Aorta (tissue), 5 donors: ENCODE measurements around the gene ERGIC3. TPM values are rescaled to one million over a fixed set of nuclear protein-coding genes. Genes with fewer than 3 reads are reported as not detected.

Experiments
- ATAC-seq: fragments of 200-7000 bp; cut with Tn5 transposase; one replicate; pipeline ENCODE4 v1.9.1; 2022; ENCODE audit warnings: moderate library complexity; ENCODE audit not compliant: low FRiP score
- DNase-seq, 2 donors: peaks; one replicate each; pipeline ENCODE4 v3.0.0-alpha.2; 2020
- H3K27ac ChIP-seq, 2 donors: one replicate each; pipeline ENCODE4 v1.5.1; 2013; ENCODE audit warnings: low read length in 2 of 2, mild to moderate bottlenecking in 2 of 2, moderate library complexity in 2 of 2, control low read depth in 1 of 2, inconsistent platforms in 1 of 2, low read depth in 1 of 2
- H3K27me3 ChIP-seq, 2 donors: one replicate each; pipeline ENCODE4 v1.6.1; 2013; ENCODE audit warnings: control low read depth in 1 of 2, low read length in 1 of 2, mild to moderate bottlenecking in 1 of 2, moderate library complexity in 1 of 2; ENCODE audit not compliant: insufficient read depth in 2 of 2, control insufficient read depth in 1 of 2
- H3K36me3 ChIP-seq, 2 donors: one replicate each; pipeline ENCODE4 v1.6.1; 2013; ENCODE audit warnings: control low read depth in 1 of 2, low read length in 1 of 2, mild to moderate bottlenecking in 1 of 2; ENCODE audit not compliant: insufficient read depth in 2 of 2, control insufficient read depth in 1 of 2
- H3K4me1 ChIP-seq, 2 donors: one replicate each; pipeline ENCODE4 v1.6.1; 2013; ENCODE audit warnings: low read length in 2 of 2, control low read depth in 1 of 2, mild to moderate bottlenecking in 1 of 2, moderate library complexity in 1 of 2; ENCODE audit not compliant: insufficient read depth in 2 of 2, control insufficient read depth in 1 of 2
- H3K4me3 ChIP-seq, 2 donors: one replicate each; pipeline ENCODE4 v1.5.1; 2013; ENCODE audit warnings: low read length in 2 of 2, control low read depth in 1 of 2, mild to moderate bottlenecking in 1 of 2
- H3K9me3 ChIP-seq: one replicate; pipeline ENCODE4 v1.6.1; 2013; ENCODE audit warnings: mild to moderate bottlenecking, low read length; ENCODE audit not compliant: control insufficient read depth
- WGBS, 2 donors: extraction: QIAGEN DNeasy Blood & Tissue Kit; methylation state at CpG; one replicate each; pipeline ENCODE4 v1.1.7; 2013; 5-methylcytosine and 5-hydroxymethylcytosine counted together
- intact Hi-C, 2 donors: fragments of 100-400 bp; cut with DNase I; formaldehyde crosslinking; loops; one replicate each; pipeline versions ENCODE4 v1.14.2 to v1.15.0; 2022
- polyA plus RNA-seq, 2 donors: library from polyadenylated mRNA; stranded (reverse); fragments of 200-250 nt; gene quantifications; one replicate each; pipeline ENCODE4 v1.2.3, GENCODE V29; 2013
- total RNA-seq, 2 donors: library from RNA; stranded (reverse); fragmentation: NEBNext Ultra II Directional; extraction: Animal tissue kit (Norgen Biotek cat#: 25700); gene quantifications; one replicate each; pipeline ENCODE4 v1.2.1, GENCODE V29; 2021
- donor health status: healthy with polysubstance abuse.
- donor health status: Bipolar disorder and iron deficiency.
- donor health status: DM: no; HTN: no; CAD: no.
- donor health status: DM: no; HTN: no; CAD: no.
- donor health status: DM: yes; HTN: yes; CAD: no.

The ERGIC3 gene
- total and polyA plus RNA-seq, 4 donors, result 140 to 254 (median 172) TPM

GRCh38 chr20:35575958-35576357 lies 34.1 kb downstream of the ERGIC3 start:
- peak in 1 of 2 donors; percentile 23 for DNase-seq
- H3K27ac ChIP-seq, result no peak overlapping the region
- ATAC-seq, result no peak
- no peaks in the 10 kb centered on the region for H3K36me3 ChIP-seq
- 73 to 75% methylated on average over 4 of the region's 4 CpGs for WGBS, 2 donors
- H3K27me3 ChIP-seq, result no peaks in the 10 kb centered on the region
- H3K4me1 ChIP-seq, result no peaks in the 10 kb centered on the region
- intact Hi-C loops, result no loop called here
- H3K4me3 ChIP-seq, result no peak overlapping the region
- peaks cover 2% of the 10 kb centered on the region for H3K9me3 ChIP-seq

DNA sequence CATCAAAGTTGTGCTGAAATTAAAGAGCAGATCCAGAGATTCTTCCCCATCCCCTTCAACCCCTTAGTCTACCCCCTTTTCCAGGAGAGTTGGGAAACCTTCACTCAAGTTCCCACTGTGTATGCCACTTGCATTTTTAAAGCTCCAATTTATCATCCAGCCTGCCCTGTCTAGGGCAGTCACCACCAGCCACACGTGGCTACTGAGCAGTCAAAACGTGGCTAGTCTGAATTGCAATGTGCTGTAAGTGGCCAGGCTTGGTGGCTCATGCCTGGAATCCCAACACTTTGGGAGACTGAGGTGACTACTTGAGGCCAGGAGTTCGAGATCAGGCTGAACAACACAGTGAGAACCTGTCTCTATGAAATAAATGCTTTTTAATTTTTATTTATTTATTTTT lies 34.9 kb downstream of the ERGIC3 start:
- ATAC-seq, result no peak
- no peak for DNase-seq
- no peaks in the 10 kb centered on the region for H3K36me3 ChIP-seq
- no peaks in the 10 kb centered on the region for H3K27me3 ChIP-seq
- H3K27ac ChIP-seq, result no peak overlapping the region
- H3K9me3 ChIP-seq, result peaks cover 2% of the 10 kb centered on the region
- H3K4me1 ChIP-seq, result no peaks in the 10 kb centered on the region
- intact Hi-C loops, result no loop called here
- no peak overlapping the region for H3K4me3 ChIP-seq
- 45 to 49% methylated on average over 3 of the region's 3 CpGs for WGBS, 2 donors

DNA sequence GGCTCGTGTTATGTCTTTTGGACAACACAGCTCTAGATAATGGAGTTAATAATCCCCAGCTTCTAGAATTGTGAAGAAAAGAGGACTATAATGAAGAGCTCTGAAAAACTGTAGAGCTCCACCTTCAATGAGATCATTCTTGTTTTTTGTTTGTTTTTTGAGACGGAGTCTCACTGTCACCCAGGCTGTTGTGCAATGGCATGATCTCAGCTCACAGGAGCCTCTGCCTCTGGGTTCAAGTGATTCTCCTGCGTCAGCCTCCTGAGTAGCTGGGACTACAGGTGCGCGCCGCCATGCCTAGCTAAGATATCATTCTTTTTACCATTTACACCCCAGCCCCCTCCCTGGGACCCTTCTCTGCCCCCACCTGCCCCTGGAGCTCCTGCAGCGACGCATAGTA lies 36.6 kb downstream of the ERGIC3 start:
- ATAC-seq, result no peak

DNA sequence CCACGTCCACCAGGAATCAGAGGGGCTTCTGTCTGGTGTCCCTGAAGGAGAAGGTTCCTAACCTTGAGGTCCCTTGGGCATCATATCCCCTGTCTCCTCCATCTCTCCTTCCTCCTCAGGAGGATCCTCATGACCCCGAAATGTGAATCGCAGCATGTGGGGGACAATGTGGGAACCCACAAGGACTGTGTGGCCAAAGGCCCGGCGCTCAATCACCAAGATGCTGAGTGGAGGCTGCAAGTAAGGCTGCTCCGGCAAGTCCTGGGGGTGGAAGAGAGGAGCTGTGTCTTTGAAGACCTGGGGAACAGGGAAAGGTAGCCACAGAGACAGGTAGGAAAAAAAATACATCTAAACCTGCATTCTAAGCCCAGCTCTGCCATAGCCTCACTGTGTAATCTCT lies 37.3 kb downstream of the ERGIC3 start:
- 93 to 95% methylated on average over 6 of the region's 6 CpGs for WGBS, 2 donors
- Histone ChIP-seq H3K27ac (no peak overlapping the region), H3K36me3 (no peaks in the 10 kb centered on the region), H3K4me1 (no peaks in the 10 kb centered on the region), H3K27me3 (no peaks in the 10 kb centered on the region), H3K4me3 (no peak overlapping the region), H3K9me3 (peaks cover 1% of the 10 kb centered on the region)
- DNase-seq (peak in 1 of 2 donors; percentile 38), ATAC-seq (no peak)
- intact Hi-C loops, result no loop called here

More for the DNA sequence above, 36.6 kb downstream of the ERGIC3 start:
- intact Hi-C loops, result no loop called here
- Histone ChIP-seq H3K4me1 (no peaks in the 10 kb centered on the region), H3K27me3 (no peaks in the 10 kb centered on the region), H3K27ac (no peak overlapping the region), H3K36me3 (no peaks in the 10 kb centered on the region), H3K4me3 (no peak overlapping the region), H3K9me3 (peaks cover 1% of the 10 kb centered on the region)
- WGBS, 2 donors, result 87 to 89% methylated on average over 8 of the region's 8 CpGs
- DNase-seq, result peak in 1 of 2 donors; percentile 48

DNA sequence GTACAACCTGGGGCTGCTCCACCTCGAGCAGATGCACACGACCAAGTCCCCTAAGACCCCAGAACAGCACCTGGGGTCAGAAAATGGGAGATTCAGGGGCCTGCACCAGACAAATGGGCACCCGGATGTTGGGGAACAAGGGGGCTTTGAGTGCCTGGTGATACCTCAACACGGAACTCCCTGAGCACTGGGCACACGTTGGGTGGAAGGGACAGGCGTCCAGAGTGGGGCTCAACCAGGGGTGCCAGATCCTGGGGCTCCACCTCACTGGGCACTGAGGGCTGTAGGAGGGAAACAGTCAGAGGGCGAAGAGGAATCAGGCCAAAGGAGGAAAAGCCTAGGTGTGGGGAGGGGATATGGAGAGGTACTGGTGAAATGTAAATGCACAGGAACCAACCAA lies 40.3 kb downstream of the ERGIC3 start:
- no peaks in the 10 kb centered on the region for H3K4me1 ChIP-seq
- peaks cover 1% of the 10 kb centered on the region for H3K9me3 ChIP-seq
- no peaks in the 10 kb centered on the region for H3K36me3 ChIP-seq
- intact Hi-C loops, result no loop called here
- no peak overlapping the region for H3K4me3 ChIP-seq
- DNase-seq, result peak in 1 of 2 donors; percentile 31
- no peak for ATAC-seq
- no peaks in the 10 kb centered on the region for H3K27me3 ChIP-seq
- 88% methylated on average over 7 of the region's 7 CpGs for WGBS, 2 donors
- no peak overlapping the region for H3K27ac ChIP-seq

DNA sequence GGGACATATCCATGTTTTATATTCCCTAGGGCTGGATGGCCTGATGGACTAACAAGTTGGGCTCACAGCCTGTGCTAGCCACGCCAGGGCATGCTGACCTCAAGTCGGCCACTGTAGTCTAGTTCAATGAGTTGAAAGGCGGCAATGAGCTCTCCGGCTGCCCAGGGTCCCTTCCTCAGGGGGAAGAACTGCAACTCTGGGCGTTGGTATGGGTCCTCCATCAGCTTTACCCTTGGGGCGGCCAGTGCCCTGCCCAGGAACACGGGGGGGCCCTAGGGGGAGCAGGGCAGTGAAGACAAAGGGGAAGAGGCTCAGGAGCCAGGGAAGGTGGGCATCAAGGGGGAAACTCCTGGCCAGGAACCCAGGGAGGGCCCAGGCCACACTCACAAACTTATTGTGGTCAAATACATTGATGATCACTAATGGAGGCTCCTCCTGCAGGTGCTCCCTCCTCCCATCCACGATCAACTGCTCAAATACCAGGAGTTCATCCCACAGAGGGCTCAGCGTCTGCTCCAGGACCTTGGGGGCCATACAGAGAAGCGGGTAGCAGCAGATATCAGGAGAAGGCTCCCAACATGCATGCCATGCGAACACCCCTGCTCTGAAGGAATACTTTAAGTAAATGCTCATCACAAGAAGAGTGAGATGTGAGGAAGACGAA lies 41.0 kb downstream of the ERGIC3 start:
- peaks cover 1% of the 10 kb centered on the region for H3K9me3 ChIP-seq
- no peaks in the 10 kb centered on the region for H3K27me3 ChIP-seq
- no peak overlapping the region for H3K4me3 ChIP-seq
- H3K36me3 ChIP-seq, result no peaks in the 10 kb centered on the region
- DNase-seq (peak in 1 of 2 donors; percentile 74), ATAC-seq (no peak)
- intact Hi-C loops, result no loop called here
- H3K4me1 ChIP-seq, result no peaks in the 10 kb centered on the region
- WGBS, 2 donors, result 87 to 92% methylated on average over 12 of the region's 12 CpGs
- H3K27ac ChIP-seq, result no peak overlapping the region

DNA sequence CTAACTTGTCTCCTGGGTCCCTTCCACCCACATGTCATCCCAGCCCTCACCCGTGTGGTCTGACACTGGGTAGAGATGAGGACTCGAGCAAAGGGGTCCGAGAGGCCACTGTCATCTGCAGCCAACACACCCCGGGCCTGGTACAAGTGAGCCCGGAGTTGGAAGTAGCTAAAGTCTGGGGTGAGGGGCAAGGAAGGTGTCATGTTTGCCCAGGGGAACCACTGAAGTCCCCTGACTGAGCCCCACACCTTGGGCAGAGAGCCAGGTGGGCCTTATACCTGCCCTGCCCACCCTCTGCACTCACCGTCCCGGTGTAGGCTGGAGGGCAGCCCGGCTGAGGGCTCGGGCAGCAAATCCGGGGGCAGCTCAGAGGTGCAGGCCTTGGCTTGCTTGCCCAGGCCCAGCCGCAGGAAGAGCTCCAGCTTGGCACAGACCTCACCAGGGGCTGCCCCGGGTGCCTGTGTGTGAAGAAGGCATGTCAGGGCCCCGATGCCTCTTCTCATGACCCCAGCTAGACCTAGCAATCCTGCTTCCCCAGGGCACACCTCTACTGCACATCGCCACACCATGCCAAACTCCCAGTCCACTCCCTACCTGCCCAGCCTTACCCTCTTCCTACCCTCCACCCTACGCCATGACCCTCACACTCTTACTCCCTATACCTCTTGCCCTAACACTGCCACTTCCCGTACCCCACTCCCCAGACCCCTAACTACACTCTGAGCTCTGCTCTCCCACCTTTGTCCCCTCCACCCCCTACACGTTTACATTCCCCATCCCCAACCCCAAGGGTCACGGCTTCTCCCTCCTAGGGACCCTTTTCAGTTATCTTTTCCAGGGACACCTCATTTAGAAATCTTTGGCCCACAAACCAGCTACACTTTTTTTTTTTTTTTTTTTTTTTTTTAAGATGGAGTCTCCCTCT lies 42.0 kb downstream of the ERGIC3 start:
- no peak overlapping the region for H3K4me3 ChIP-seq
- no peaks in the 10 kb centered on the region for H3K36me3 ChIP-seq
- no peaks in the 10 kb centered on the region for H3K27me3 ChIP-seq
- H3K9me3 ChIP-seq, result peaks cover 1% of the 10 kb centered on the region
- H3K4me1 ChIP-seq, result no peaks in the 10 kb centered on the region
- intact Hi-C loops, result no loop called here
- DNase-seq, result peak in 1 of 2 donors; percentile 43
- 93% methylated on average over 18 of the region's 18 CpGs for WGBS, 2 donors
- H3K27ac ChIP-seq, result no peak overlapping the region
- ATAC-seq, result peak; percentile 36

DNA sequence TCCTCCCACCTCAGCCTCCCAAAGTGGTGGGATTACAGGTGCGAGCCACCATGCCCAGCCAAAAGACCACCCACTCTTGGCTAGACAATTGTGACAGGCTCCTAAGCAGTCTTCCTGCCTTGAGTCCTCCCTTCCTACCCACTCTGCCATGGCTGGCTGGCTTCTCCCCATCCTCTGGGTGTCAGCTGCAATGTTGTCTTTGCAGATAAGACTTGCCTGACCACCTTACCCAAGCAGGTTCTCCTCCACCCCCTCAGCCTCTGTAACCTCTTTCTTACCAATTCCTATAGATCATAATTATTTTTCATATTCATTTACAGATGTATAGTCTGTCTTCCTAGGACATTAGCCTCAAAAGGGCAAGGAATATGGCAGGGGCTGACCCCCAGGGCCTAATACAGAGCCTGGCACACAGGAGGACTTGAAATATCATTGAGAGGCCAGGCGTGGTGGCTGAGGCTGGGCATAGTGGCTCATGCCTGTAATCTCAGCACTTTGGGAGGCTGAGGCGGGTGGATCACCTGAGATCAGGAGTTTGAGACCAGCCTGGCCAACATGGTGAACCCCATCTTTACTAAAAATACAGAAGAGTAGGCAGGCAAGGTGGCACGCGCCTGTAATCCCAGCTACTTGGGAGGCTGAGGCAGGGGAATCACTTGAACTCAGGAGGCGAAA lies 45.0 kb downstream of the ERGIC3 start:
- DNase-seq (peak in 1 of 2 donors; percentile 59), ATAC-seq (no peak)
- Histone ChIP-seq H3K4me3 (no peak overlapping the region), H3K9me3 (peaks cover 1% of the 10 kb centered on the region), H3K4me1 (no peaks in the 10 kb centered on the region), H3K27ac (no peak overlapping the region), H3K27me3 (no peaks in the 10 kb centered on the region), H3K36me3 (no peaks in the 10 kb centered on the region)
- intact Hi-C loops, result no loop called here
- 90 to 94% methylated on average over 6 of the region's 6 CpGs for WGBS, 2 donors
